Liver (tissue), 10 donors: ENCODE results near the gene TMPRSS12. TPM values are rescaled to one million over a fixed set of nuclear protein-coding genes. Genes with fewer than 3 reads are reported as not detected.

Source experiments
- DNase-seq: peaks from one replicate; pipeline ENCODE4 v3.0.0-alpha.2; 2017; ENCODE audit warnings: low spot score
- H3K27ac ChIP-seq, 2 donors: one replicate each; pipeline ENCODE4 v1.7.0; 2013; ENCODE audit warnings: inconsistent platforms in 2 of 2, low read length in 2 of 2, control low read depth in 1 of 2, low read depth in 1 of 2, mild to moderate bottlenecking in 1 of 2
- H3K27me3 ChIP-seq, 4 donors: one replicate each; pipeline versions ENCODE4 v1.6.1 to v1.7.0; 2013; ENCODE audit warnings: low read length in 3 of 4, inconsistent platforms in 1 of 4, mild to moderate bottlenecking in 1 of 4, moderate library complexity in 1 of 4; ENCODE audit not compliant: control insufficient read depth in 4 of 4, insufficient read depth in 4 of 4
- H3K36me3 ChIP-seq, 4 donors: one replicate each; pipeline versions ENCODE4 v1.6.1 to v1.7.0; 2013; ENCODE audit warnings: low read length in 3 of 4, mild to moderate bottlenecking in 3 of 4, low read depth in 1 of 4, moderate library complexity in 1 of 4; ENCODE audit not compliant: control insufficient read depth in 4 of 4, insufficient read depth in 3 of 4
- H3K4me1 ChIP-seq, 4 donors: one replicate each; pipeline versions ENCODE4 v1.6.1 to v1.7.0; 2013; ENCODE audit warnings: low read length in 3 of 4, mild to moderate bottlenecking in 3 of 4, moderate library complexity in 1 of 4; ENCODE audit not compliant: control insufficient read depth in 4 of 4, insufficient read depth in 4 of 4
- H3K4me3 ChIP-seq, 3 donors: one replicate each; pipeline versions ENCODE4 v1.6.1 to v1.7.0; 2013; ENCODE audit warnings: low read length in 3 of 3, control low read depth in 1 of 3, low read depth in 1 of 3, mild to moderate bottlenecking in 1 of 3
- H3K9ac ChIP-seq, 2 donors: one replicate each; pipeline ENCODE4 v1.7.0; 2013; ENCODE audit warnings: low read length in 2 of 2, mild to moderate bottlenecking in 2 of 2, moderate library complexity in 2 of 2, control low read depth in 1 of 2, low read depth in 1 of 2
- H3K9me3 ChIP-seq, 4 donors: one replicate each; pipeline versions ENCODE4 v1.6.1 to v1.7.0; 2013; ENCODE audit warnings: low read length in 3 of 4; ENCODE audit not compliant: control insufficient read depth in 4 of 4
- ATF3 ChIP-seq: IDR thresholded peaks from 2 replicates; pipeline ENCODE4 v1.6.1; 2016; ENCODE audit warnings: antibody characterized with exemption
- EGR1 ChIP-seq, 2 donors: IDR thresholded peaks; 2 replicates each; pipeline ENCODE4 v1.6.1; 2016 to 2018; ENCODE audit warnings: antibody characterized with exemption in 2 of 2, low read depth in 2 of 2
- FOXA1 ChIP-seq: IDR thresholded peaks from 2 replicates; pipeline ENCODE4 v1.6.1; 2016; ENCODE audit warnings: antibody characterized with exemption
- FOXA2 ChIP-seq: IDR thresholded peaks from 2 replicates; pipeline ENCODE4 v1.6.1; 2016; ENCODE audit warnings: antibody characterized with exemption
- GABPA ChIP-seq, 2 donors: IDR thresholded peaks in 1 of 2; conservative IDR thresholded peaks in 1 of 2; 2 replicates each; pipeline ENCODE4 v1.6.1; 2016; ENCODE audit warnings: antibody characterized with exemption in 2 of 2, mild to moderate bottlenecking in 1 of 2, moderate library complexity in 1 of 2
- HNF4A ChIP-seq, 2 donors: conservative IDR thresholded peaks; 2 replicates each; pipeline ENCODE4 v1.6.1; 2016; ENCODE audit warnings: antibody characterized with exemption in 2 of 2, mild to moderate bottlenecking in 2 of 2
- HNF4G ChIP-seq: IDR thresholded peaks from 2 replicates; pipeline ENCODE4 v1.6.1; 2016; ENCODE audit warnings: antibody characterized with exemption
- JUND ChIP-seq, 2 donors: IDR thresholded peaks; 2 replicates each; pipeline ENCODE4 v1.6.1; 2016; ENCODE audit warnings: antibody characterized with exemption in 2 of 2
- NR2F2 ChIP-seq: IDR thresholded peaks from 2 replicates; pipeline ENCODE4 v1.6.1; 2016; ENCODE audit warnings: antibody characterized with exemption
- RAD21 ChIP-seq, 2 donors: IDR thresholded peaks; 2 replicates each; pipeline ENCODE4 v1.6.1; 2016; ENCODE audit warnings: antibody characterized with exemption in 2 of 2, mild to moderate bottlenecking in 2 of 2
- REST ChIP-seq: IDR thresholded peaks from 2 replicates; pipeline ENCODE4 v1.6.1; 2016; ENCODE audit warnings: antibody characterized with exemption, mild to moderate bottlenecking
- RXRA ChIP-seq, 2 donors: IDR thresholded peaks; 2 replicates each; pipeline ENCODE4 v1.6.1; 2017 to 2018; ENCODE audit warnings: antibody characterized with exemption in 2 of 2, mild to moderate bottlenecking in 1 of 2
- SP1 ChIP-seq: IDR thresholded peaks from 2 replicates; pipeline ENCODE4 v1.6.1; 2018; ENCODE audit warnings: antibody characterized with exemption, mild to moderate bottlenecking
- TAF1 ChIP-seq: conservative IDR thresholded peaks from 2 replicates; pipeline ENCODE4 v1.6.1; 2016; ENCODE audit warnings: antibody characterized with exemption, mild to moderate bottlenecking
- YY1 ChIP-seq: IDR thresholded peaks from 2 replicates; pipeline ENCODE4 v1.6.1; 2016; ENCODE audit warnings: antibody characterized with exemption, mild to moderate bottlenecking
- WGBS: extraction: QIAGEN DNeasy Blood & Tissue Kit; methylation state at CpG from one replicate; pipeline ENCODE4 v1.1.7; 2013; 5-methylcytosine and 5-hydroxymethylcytosine counted together
- polyA plus RNA-seq, 2 donors: library from polyadenylated mRNA; stranded (reverse) in 1 of 2; unstranded in 1 of 2; fragments of 200-250 nt in 1 of 2; fragments of >200 nt in 1 of 2; fragmentation: Nextera tagmentation in 1 of 2; extraction: Ambion mirVana in 1 of 2; gene quantifications; one replicate each; pipeline versions ENCODE4 v1.2.1 to v1.2.3, GENCODE V29; 2013 to 2015
- small RNA-seq: library from RNA; depleted of rRNA; stranded (forward); fragments of <200 nt; gene quantifications from one replicate; pipeline ENCODE3, GENCODE V24; 2014
- total RNA-seq, 2 donors: library from RNA; depleted of rRNA; stranded (reverse); fragments of >200 nt; gene quantifications; one replicate each; pipeline ENCODE4 v1.2.3, GENCODE V29; 2014
- donor health status: healthy.
- donor health status: healthy.
- donor health status: healthy.
- donor health status: healthy.
- donor health status: healthy.

Gene TMPRSS12
- total and polyA plus RNA-seq, 4 donors: not detected

- Histone ChIP-seq H3K9me3 (peaks cover 0 to 3% (median 0%) of the 10 kb centered on the region in 4 donors), H3K27ac (no peak overlapping the region), H3K27me3 (no peaks in the 10 kb centered on the region), H3K4me1 (peaks cover 9 to 46% (median 38%) of the 10 kb centered on the region in 4 donors), H3K4me3 (no peak overlapping the region), H3K9ac (no peak overlapping the region), H3K36me3 (peaks cover 0 to 5% (median 2%) of the 10 kb centered on the region in 4 donors)
- WGBS: 91% methylated on average over 9 of the region's 9 CpGs
- DNase-seq: no peak
- TF ChIP-seq TAF1 (no peak), HNF4A (conservative IDR thresholded peaks at IDR 0.05) (no peak), SP1 (no peak), YY1 (no peak), JUND (IDR thresholded peaks at IDR 0.05) (no peak), ATF3 (no peak), NR2F2 (no peak), RXRA (IDR thresholded peaks at IDR 0.05) (no peak), FOXA1 (no peak), EGR1 (IDR thresholded peaks at IDR 0.05; ENCODE audit: low read depth in 2 of 2) (no peak), GABPA (IDR thresholded peaks at IDR 0.05 in 1 of 2, conservative IDR thresholded peaks at IDR 0.05 in 1 of 2) (no peak), FOXA2 (no peak), HNF4G (no peak), RAD21 (IDR thresholded peaks at IDR 0.05) (no peak), REST (no peak)
These were observed 94.2 kb downstream of the TMPRSS12 start for GRCh38 chr12:50936821-50937530.

Small RNA genes lying within 50 kb of the gene (small RNA-seq; reads per million reads assigned to genes)
- not detected for gene AC013244.2
- not detected for gene RN7SL519P

Other genes with a start within 250 kb of the TMPRSS12 start
- 10 to 100 TPM in 1 of 2 donors, 1 to 10 TPM in 1; 9.5 to 17.0 TPM for gene ATF1, start 78.8 kb upstream of the TMPRSS12 start, total RNA-seq
- 1 to 10 TPM; 6.3 to 7.0 TPM for gene ATF1, start 78.8 kb upstream of the TMPRSS12 start, polyA plus RNA-seq
- gene HIGD1C, start 109.6 kb downstream of the TMPRSS12 start, total RNA-seq: not detected
- gene HIGD1C, start 109.6 kb downstream of the TMPRSS12 start, polyA plus RNA-seq: not detected
- gene SLC11A2, start 183.5 kb downstream of the TMPRSS12 start, total RNA-seq: 100 to 1,000 TPM in 1 of 2 donors, 10 to 100 TPM in 1; 80.1 to 108 TPM
- gene SLC11A2, start 183.5 kb downstream of the TMPRSS12 start, polyA plus RNA-seq: 10 to 100 TPM; 15.2 to 24.2 TPM
- 10 to 100 TPM; 24.5 to 41.0 TPM for gene LETMD1, start 205.4 kb downstream of the TMPRSS12 start, total RNA-seq
- 10 to 100 TPM; 17.6 to 20.6 TPM for gene LETMD1, start 205.4 kb downstream of the TMPRSS12 start, polyA plus RNA-seq
- 1 to 10 TPM; 4.4 to 8.4 TPM for gene CSRNP2, start 240.7 kb downstream of the TMPRSS12 start, total RNA-seq
- gene CSRNP2, start 240.7 kb downstream of the TMPRSS12 start, polyA plus RNA-seq: 1 to 10 TPM; 2.0 to 3.5 TPM